GM12892 (cell line): ENCODE data around the gene LHFPL6.
"Not testable (repeated sequence)": the region's sequence is repeated elsewhere in the genome, so short reads cannot be mapped to it uniquely, and the experiment has no call there.

ENCODE experiments used
- POLR2A ChIP-seq: IDR thresholded peaks from 2 replicates; pipeline ENCODE4 v1.6.1; 2011; ENCODE audit warnings: low read depth, low read length, control low read depth
- TAF1 ChIP-seq: IDR thresholded peaks from 2 replicates; pipeline ENCODE4 v1.6.1; 2011; ENCODE audit warnings: low read depth, mild to moderate bottlenecking, control low read depth, low read length, borderline replicate concordance

DNA sequence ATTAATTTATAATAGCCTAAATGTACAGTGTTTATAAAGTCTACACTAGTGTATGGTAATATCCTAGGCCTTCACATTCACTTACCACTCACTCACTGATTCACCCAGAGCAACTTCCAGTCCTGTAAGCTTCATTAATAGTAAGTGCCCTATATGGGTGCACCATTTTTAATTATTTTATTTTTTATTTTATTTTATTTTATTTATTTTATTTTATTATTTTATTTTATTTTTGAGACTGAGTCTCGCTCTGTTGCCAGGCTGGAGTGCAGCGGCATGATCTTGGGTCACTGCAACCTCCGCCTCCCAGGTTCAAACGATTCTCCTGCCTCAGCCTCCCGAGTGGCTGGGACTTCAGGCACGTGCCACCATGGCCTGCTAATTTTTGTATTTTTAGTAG lies 264.9 kb downstream of the LHFPL6 start:
- not testable (repeated sequence) for TF ChIP-seq TAF1, POLR2A
